Caco-2 (cell line): Measurements from ENCODE around the gene IQGAP2. TPM values are rescaled to one million over a fixed set of nuclear protein-coding genes. Genes with fewer than 3 reads are reported as not detected.

ENCODE experiments used
- BruUV-seq: library from RNA; stranded (reverse); fragments of 400-500 nt; replicated peaks from 2 replicates; lab custom pipeline; 2021; lab: Mats Ljungman, UMichigan
- CTCF ChIA-PET: fragments of 300-600 bp; sonication (Branson Sonifier 250); formaldehyde crosslinking; loops from one replicate; lab custom pipeline; 2022; ENCODE audit warnings: antibody characterized with exemption; lab: Charles Lee
- POLR2A ChIA-PET: fragments of 300-600 bp; sonication (Branson Sonifier 250); formaldehyde crosslinking; loops from one replicate; lab custom pipeline; 2022; ENCODE audit warnings: antibody characterized with exemption; lab: Charles Lee
- DNase-seq, 2 experiments: peaks; one replicate each; pipeline versions ENCODE4 v3.0.0 to v3.0.0-alpha.2; 2020 to 2022
- H3K27me3 ChIP-seq: replicated peaks from 2 replicates; pipeline ENCODE4 v1.6.0; 2011; ENCODE audit warnings: low read length; ENCODE audit not compliant: control insufficient read depth, insufficient read depth
- H3K36me3 ChIP-seq: 2 replicates; pipeline ENCODE4 v1.5.1; 2011; ENCODE audit warnings: low read length; ENCODE audit not compliant: control insufficient read depth, insufficient read depth
- H3K4me1 ChIP-seq: fragments of 250-450 bp; sonication (Bioruptor Pico); 2 replicates; pipeline ENCODE4 v1.5.1; 2020; ENCODE audit warnings: mild to moderate bottlenecking
- H3K4me3 ChIP-seq: 2 replicates; pipeline ENCODE4 v1.5.1; 2011; ENCODE audit warnings: low read depth, mild to moderate bottlenecking, control low read depth, low read length
- H3K9me3 ChIP-seq: fragments of 250-450 bp; sonication (Bioruptor Pico); 2 replicates; pipeline ENCODE4 v1.5.1; 2020; ENCODE audit warnings: mild to moderate bottlenecking, moderate library complexity
- H3K27ac Mint-ChIP-seq: one replicate; pipeline ENCODE4 v1.8.0; 2022; ENCODE audit warnings: mixed read lengths; ENCODE audit not compliant: unreplicated experiment
- H3K27me3 Mint-ChIP-seq: one replicate; pipeline ENCODE4 v1.8.0; 2022; ENCODE audit warnings: mixed read lengths; ENCODE audit not compliant: insufficient read depth, unreplicated experiment
- H3K36me3 Mint-ChIP-seq: one replicate; pipeline ENCODE4 v1.8.0; 2022; ENCODE audit warnings: mild to moderate bottlenecking, mixed read lengths; ENCODE audit not compliant: insufficient read depth, unreplicated experiment
- H3K4me1 Mint-ChIP-seq: one replicate; pipeline ENCODE4 v1.8.0; 2022; ENCODE audit warnings: low read depth, mixed read lengths; ENCODE audit not compliant: unreplicated experiment
- H3K4me3 Mint-ChIP-seq: one replicate; pipeline ENCODE4 v1.8.0; 2022; ENCODE audit warnings: mild to moderate bottlenecking, moderate library complexity, mixed read lengths; ENCODE audit not compliant: unreplicated experiment
- H3K9me3 Mint-ChIP-seq: one replicate; pipeline ENCODE4 v1.8.0; 2022; ENCODE audit warnings: mixed read lengths; ENCODE audit not compliant: unreplicated experiment
- intact Hi-C: fragments of 100-400 bp; cut with micrococcal nuclease; formaldehyde crosslinking; loops from one replicate; pipeline ENCODE4 v1.10.0; 2022; ENCODE audit not compliant: unreplicated experiment
- total RNA-seq: library from RNA; stranded (reverse); gene quantifications from 2 replicates; pipeline ENCODE4 v1.2.3, GENCODE V29; 2022
- TF ChIP-seq, protein P1 (sequence below), 2 experiments: fragments of 200-600 bp in 1 of 2; IDR thresholded peaks; 1 replicate in 1 of 2; 2 replicates in 1 of 2; pipeline versions ENCODE4 v1.5.1 to v1.8.0; 2011 to 2022; ENCODE audit warnings: antibody characterized with exemption in 1 of 2, control low read depth in 1 of 2, inconsistent platforms in 1 of 2, low read depth in 1 of 2, low read length in 1 of 2, mild to moderate bottlenecking in 1 of 2, moderate library complexity in 1 of 2; ENCODE audit not compliant: insufficient read depth in 1 of 2, severe bottlenecking in 1 of 2, unreplicated experiment in 1 of 2

The IQGAP2 gene
- total RNA-seq, 1 experiment from 2014 or later: 89.4 TPM

DNA sequence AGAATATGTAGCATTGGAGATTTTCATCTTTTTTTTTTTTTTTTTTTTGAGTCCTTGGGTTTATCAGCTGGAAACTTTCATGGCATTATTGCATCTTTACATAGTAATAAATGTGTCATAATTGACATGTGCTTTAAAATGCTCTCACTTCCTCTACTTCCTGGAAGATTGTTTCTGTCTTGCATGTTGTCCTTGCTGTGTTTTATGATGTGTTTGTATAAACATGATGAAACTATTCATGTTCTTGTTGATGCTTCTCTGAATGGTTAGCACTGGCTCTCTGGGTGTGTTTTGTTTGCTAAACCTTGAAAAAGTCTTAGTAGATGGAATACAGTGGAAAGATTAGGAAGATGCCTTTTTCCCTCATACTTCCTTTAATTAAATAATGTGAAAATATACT, 87.9 kb downstream of the IQGAP2 start:
- DNase-seq: no peak
- POLR2A ChIA-PET: no interaction called here
- Histone ChIP-seq H3K4me3 (no peak overlapping the region), H3K4me1 (peaks cover 52% of the 10 kb centered on the region), H3K27me3 (no peaks in the 10 kb centered on the region), H3K36me3 (no peaks in the 10 kb centered on the region), H3K9me3 (no peaks in the 10 kb centered on the region; the same call in 1 of the 2 replicates)
- peaks cover 11% of the 10 kb centered on the region for H3K36me3 Mint-ChIP-seq
- no peaks in the 10 kb centered on the region for H3K9me3 Mint-ChIP-seq
- H3K27ac Mint-ChIP-seq: peak overlapping the region; percentile 63
- intact Hi-C loops: no loop called here
- TF ChIP-seq, protein P1, sequence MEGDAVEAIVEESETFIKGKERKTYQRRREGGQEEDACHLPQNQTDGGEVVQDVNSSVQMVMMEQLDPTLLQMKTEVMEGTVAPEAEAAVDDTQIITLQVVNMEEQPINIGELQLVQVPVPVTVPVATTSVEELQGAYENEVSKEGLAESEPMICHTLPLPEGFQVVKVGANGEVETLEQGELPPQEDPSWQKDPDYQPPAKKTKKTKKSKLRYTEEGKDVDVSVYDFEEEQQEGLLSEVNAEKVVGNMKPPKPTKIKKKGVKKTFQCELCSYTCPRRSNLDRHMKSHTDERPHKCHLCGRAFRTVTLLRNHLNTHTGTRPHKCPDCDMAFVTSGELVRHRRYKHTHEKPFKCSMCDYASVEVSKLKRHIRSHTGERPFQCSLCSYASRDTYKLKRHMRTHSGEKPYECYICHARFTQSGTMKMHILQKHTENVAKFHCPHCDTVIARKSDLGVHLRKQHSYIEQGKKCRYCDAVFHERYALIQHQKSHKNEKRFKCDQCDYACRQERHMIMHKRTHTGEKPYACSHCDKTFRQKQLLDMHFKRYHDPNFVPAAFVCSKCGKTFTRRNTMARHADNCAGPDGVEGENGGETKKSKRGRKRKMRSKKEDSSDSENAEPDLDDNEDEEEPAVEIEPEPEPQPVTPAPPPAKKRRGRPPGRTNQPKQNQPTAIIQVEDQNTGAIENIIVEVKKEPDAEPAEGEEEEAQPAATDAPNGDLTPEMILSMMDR (IDR thresholded peaks at IDR 0.05; ENCODE audit: insufficient read depth in 1 of 2, low read depth in 1 of 2, low read length in 1 of 2, severe bottlenecking in 1 of 2, unreplicated experiment in 1 of 2): no peak
- no peaks in the 10 kb centered on the region for H3K27me3 Mint-ChIP-seq
- BruUV-seq: no TSS peak
- CTCF ChIA-PET: no interaction called here
- no peak overlapping the region for H3K4me3 Mint-ChIP-seq
- H3K4me1 Mint-ChIP-seq: peaks cover 41% of the 10 kb centered on the region

DNA sequence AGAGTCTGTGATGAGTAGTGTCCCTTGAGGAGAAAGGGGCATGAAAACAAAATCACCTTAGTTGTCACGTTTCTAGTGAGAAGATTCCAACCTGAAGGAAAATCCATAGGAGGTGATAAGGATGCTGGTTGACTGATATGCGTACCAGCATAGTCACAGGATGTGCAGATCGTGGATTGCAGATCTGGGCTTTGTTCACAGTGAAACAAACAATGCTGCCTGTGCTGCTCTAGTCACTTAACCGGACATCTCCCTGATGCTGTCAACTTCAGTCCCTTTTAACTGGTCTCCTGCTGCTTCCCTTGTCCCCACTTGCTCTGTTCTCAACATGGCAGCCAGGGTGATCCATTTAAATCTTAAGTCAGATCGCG, 89.7 kb downstream of the IQGAP2 start:
- TF ChIP-seq, protein P1 (IDR thresholded peaks at IDR 0.05; ENCODE audit: insufficient read depth in 1 of 2, low read depth in 1 of 2, low read length in 1 of 2, severe bottlenecking in 1 of 2, unreplicated experiment in 1 of 2): no peak
- Mint-ChIP-seq H3K4me3 (no peak overlapping the region), H3K4me1 (peaks cover 48% of the 10 kb centered on the region), H3K36me3 (peaks cover 11% of the 10 kb centered on the region), H3K27ac (peak overlapping the region; percentile 22), H3K27me3 (no peaks in the 10 kb centered on the region), H3K9me3 (no peaks in the 10 kb centered on the region)
- ChIA-PET CTCF (no interaction called here), POLR2A (no interaction called here)
- no peak for DNase-seq
- H3K27me3 ChIP-seq: no peaks in the 10 kb centered on the region
- H3K9me3 ChIP-seq: no peaks in the 10 kb centered on the region
- peaks cover 52% of the 10 kb centered on the region for H3K4me1 ChIP-seq
- H3K4me3 ChIP-seq: no peak overlapping the region
- intact Hi-C loops: no loop called here
- no TSS peak for BruUV-seq
- no peaks in the 10 kb centered on the region for H3K36me3 ChIP-seq

DNA sequence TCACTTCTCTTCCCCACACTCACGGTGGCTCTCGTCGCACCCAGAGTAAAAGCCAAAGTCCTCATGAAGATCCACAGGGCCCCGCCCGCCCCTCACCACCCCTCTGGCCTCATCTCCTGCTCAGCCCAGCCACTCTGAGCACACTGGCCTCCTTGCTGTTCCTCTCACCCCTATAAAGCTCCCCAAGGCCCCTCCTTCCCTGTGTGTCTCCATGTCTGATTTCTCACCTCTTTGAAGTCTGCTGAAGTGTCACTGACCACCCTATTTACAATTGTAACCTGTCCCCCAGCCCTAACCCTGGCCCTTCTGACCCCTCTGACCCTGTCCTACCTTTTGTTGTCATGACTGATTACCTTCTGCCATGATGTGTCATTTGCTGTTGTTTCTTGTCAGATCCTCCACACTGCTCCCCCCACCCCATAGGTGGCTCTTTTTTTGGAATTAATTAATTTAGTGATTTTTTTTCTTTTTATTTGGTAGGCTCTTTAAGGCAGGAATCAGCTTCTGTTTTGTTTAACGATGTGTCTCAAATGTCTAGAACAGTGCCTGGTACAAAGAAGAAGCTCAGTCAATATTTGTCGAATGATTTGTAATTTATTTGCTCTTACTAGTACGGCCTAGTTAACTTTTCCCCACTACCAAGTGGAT, 90.2 kb downstream of the IQGAP2 start:
- Histone ChIP-seq H3K27me3 (no peaks in the 10 kb centered on the region), H3K4me3 (no peak overlapping the region), H3K4me1 (peaks cover 52% of the 10 kb centered on the region), H3K36me3 (no peaks in the 10 kb centered on the region), H3K9me3 (no peaks in the 10 kb centered on the region)
- DNase-seq: no peak
- H3K9me3 Mint-ChIP-seq: no peaks in the 10 kb centered on the region
- TF ChIP-seq, protein P1 (IDR thresholded peaks at IDR 0.05; ENCODE audit: insufficient read depth in 1 of 2, low read depth in 1 of 2, low read length in 1 of 2, severe bottlenecking in 1 of 2, unreplicated experiment in 1 of 2): no peak
- intact Hi-C loops: no loop called here
- H3K27me3 Mint-ChIP-seq: no peaks in the 10 kb centered on the region
- H3K4me3 Mint-ChIP-seq: no peak overlapping the region
- ChIA-PET POLR2A (no interaction called here), CTCF (no interaction called here)
- H3K4me1 Mint-ChIP-seq: peaks cover 48% of the 10 kb centered on the region
- peaks cover 11% of the 10 kb centered on the region for H3K36me3 Mint-ChIP-seq
- BruUV-seq: no TSS peak
- peak overlapping the region; percentile 22 for H3K27ac Mint-ChIP-seq
